ENCODE data around the gene ADAMTSL3. TPM values are rescaled to one million over a fixed set of nuclear protein-coding genes. Genes with fewer than 3 reads are reported as not detected.
A peak's percentile ranks its signal among the peaks of the same experiment; 100 is the strongest.

ADAMTSL3 gene
- total RNA-seq, 4 donors from 2014 or later = 3.1 to 48.2 (median 24.6) TPM

GRCh38 chr15:83886321-83886720, 232.4 kb downstream of the ADAMTSL3 start:
- Histone ChIP-seq H3K9me3 (no peaks in the 10 kb centered on the region), H3K27me3 (no peaks in the 10 kb centered on the region), H3K4me1 (no peaks in the 10 kb centered on the region), H3K4me3 (no peak overlapping the region), H3K27ac (no peak overlapping the region), H3K36me3 (no peaks in the 10 kb centered on the region)
- DNase-seq = no peak
- intact Hi-C loops (cut with DNase I; ENCODE audit: low total_unique reads) = no loop called here
- TF ChIP-seq POLR2A (IDR thresholded peaks at IDR 0.05) (no peak), CTCF (IDR thresholded peaks at IDR 0.05) (no peak)

GRCh38 chr15:83887404-83887803, 233.5 kb downstream of the ADAMTSL3 start:
- no peak overlapping the region for H3K27ac ChIP-seq
- intact Hi-C loops (cut with DNase I; ENCODE audit: low total_unique reads) = no loop called here
- no peaks in the 10 kb centered on the region for H3K9me3 ChIP-seq
- no peaks in the 10 kb centered on the region for H3K36me3 ChIP-seq
- DNase-seq = no peak
- H3K27me3 ChIP-seq = no peaks in the 10 kb centered on the region
- no peaks in the 10 kb centered on the region for H3K4me1 ChIP-seq
- H3K4me3 ChIP-seq = no peak overlapping the region
- TF ChIP-seq CTCF (IDR thresholded peaks at IDR 0.05) = no peak
- no peak for TF ChIP-seq POLR2A (IDR thresholded peaks at IDR 0.05)

- TF ChIP-seq POLR2A (IDR thresholded peaks at IDR 0.05) = no peak
- TF ChIP-seq CTCF (IDR thresholded peaks at IDR 0.05) = no peak
- intact Hi-C loops (cut with DNase I; ENCODE audit: low total_unique reads) = no loop called here
- no peaks in the 10 kb centered on the region for H3K27me3 ChIP-seq
- H3K4me1 ChIP-seq = no peaks in the 10 kb centered on the region
- no peaks in the 10 kb centered on the region for H3K36me3 ChIP-seq
- no peak for DNase-seq
- no peak overlapping the region for H3K27ac ChIP-seq
- no peaks in the 10 kb centered on the region for H3K9me3 ChIP-seq
- H3K4me3 ChIP-seq = no peak overlapping the region
Observed at GRCh38 chr15:83887961-83888360, 234.0 kb downstream of the ADAMTSL3 start.

- intact Hi-C loops (cut with DNase I; ENCODE audit: low total_unique reads) = no loop called here
- Histone ChIP-seq H3K9me3 (no peaks in the 10 kb centered on the region), H3K27me3 (no peaks in the 10 kb centered on the region), H3K4me1 (no peaks in the 10 kb centered on the region), H3K4me3 (no peak overlapping the region), H3K36me3 (no peaks in the 10 kb centered on the region), H3K27ac (peak overlapping the region; percentile 11 to 21)
- TF ChIP-seq POLR2A (IDR thresholded peaks at IDR 0.05) (no peak), CTCF (IDR thresholded peaks at IDR 0.05) (no peak)
- no peak for DNase-seq
Observed at GRCh38 chr15:83889995-83890394, 236.1 kb downstream of the ADAMTSL3 start.

GRCh38 chr15:83890587-83890986, 236.7 kb downstream of the ADAMTSL3 start:
- TF ChIP-seq POLR2A (IDR thresholded peaks at IDR 0.05) = no peak
- Histone ChIP-seq H3K9me3 (no peaks in the 10 kb centered on the region), H3K36me3 (no peaks in the 10 kb centered on the region), H3K27ac (peak overlapping the region in 1 of 2 donors; percentile 11), H3K27me3 (no peaks in the 10 kb centered on the region), H3K4me1 (no peaks in the 10 kb centered on the region), H3K4me3 (no peak overlapping the region)
- peak in 1 of 2 donors; percentile 33 for DNase-seq
- intact Hi-C loops (cut with DNase I; ENCODE audit: low total_unique reads) = no loop called here

- H3K36me3 ChIP-seq = no peaks in the 10 kb centered on the region
- H3K9me3 ChIP-seq = no peaks in the 10 kb centered on the region
- no peak overlapping the region for H3K27ac ChIP-seq
- no peak for DNase-seq
- H3K27me3 ChIP-seq = no peaks in the 10 kb centered on the region
- intact Hi-C loops (cut with DNase I; ENCODE audit: low total_unique reads) = no loop called here
- H3K4me3 ChIP-seq = no peak overlapping the region
- no peak for TF ChIP-seq POLR2A (IDR thresholded peaks at IDR 0.05)
- no peak for TF ChIP-seq CTCF (IDR thresholded peaks at IDR 0.05)
- H3K4me1 ChIP-seq = no peaks in the 10 kb centered on the region
Observed at GRCh38 chr15:83892498-83892897, 238.6 kb downstream of the ADAMTSL3 start.
